ENCODE data around the gene GRK3.

The GRK3 gene

DNA sequence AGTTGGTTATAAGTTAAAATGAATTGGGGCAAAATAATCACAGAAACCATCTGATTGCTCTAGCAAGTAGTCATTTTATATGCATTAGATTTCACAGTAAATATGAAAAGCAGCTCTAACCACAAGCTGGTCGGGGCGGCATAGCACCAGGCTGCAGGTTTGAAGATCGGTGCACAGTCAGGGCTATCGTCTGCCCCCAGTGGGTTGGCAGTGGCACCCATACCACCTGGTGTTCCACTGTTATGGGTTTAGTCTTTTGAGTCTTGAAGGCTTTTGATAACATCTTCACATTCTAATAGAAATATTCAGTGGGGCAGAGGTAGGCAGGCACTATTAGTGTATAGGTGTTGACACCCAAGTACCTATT, 62.1 kb downstream of the GRK3 start:
- DNase-seq (ENCODE audit: low read depth in 2 of 2): no peak

DNA sequence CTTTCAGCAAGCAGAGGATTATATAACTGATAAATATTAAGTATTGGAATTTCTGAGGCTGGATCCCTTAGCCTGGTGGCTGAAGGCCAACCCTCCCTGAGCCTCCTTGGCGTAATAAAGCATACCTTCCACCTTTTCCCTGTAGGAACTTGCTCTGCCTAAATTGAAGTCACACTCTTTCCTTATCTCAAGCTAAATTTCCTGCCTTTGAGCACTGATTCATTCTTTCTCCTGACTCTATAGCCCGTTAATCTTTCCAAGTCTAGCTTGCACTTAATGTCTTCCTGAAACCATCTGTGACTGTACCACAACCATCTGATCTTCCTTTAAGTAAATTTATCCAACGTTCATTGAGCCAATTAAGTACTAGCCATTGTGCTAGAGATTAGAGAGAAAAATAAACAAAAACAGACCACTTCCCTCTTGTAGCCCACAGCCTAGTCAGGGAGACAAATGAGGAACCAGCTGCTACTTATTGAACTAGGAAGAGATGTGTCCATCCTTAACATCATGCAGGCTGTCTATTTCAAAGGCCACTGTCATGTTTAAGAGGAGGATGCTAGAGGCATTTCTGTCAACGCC, 62.9 kb downstream of the GRK3 start:
- DNase-seq (ENCODE audit: low read depth in 2 of 2): no peak

DNA sequence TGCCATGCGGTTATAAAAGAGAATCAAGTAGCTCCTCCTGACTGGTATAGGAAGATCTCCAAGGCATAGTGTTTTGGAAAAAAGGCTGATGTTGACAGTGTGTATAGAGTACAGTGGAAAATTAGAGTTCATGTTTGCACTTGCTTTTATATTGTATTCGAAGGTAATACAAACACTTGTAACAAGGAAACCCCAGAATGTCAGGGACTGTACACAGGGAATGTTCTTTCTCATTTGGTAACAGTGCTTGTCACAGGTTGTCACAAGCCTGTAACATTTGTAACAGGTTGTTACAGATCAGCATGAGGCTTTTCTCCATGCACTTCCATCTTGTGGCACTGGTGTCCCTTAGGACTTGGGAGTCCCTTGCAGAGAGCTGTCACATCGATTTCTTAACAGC, 64.0 kb downstream of the GRK3 start:
- no peak for DNase-seq (ENCODE audit: low read depth in 2 of 2)

GRCh38 chr22:25629613-25630012, 65.1 kb downstream of the GRK3 start:
- DNase-seq (ENCODE audit: low read depth in 2 of 2): no peak

- no peak for DNase-seq (ENCODE audit: low read depth in 2 of 2)
Measured at GRCh38 chr22:25630447-25630846, 66.0 kb downstream of the GRK3 start.

DNA sequence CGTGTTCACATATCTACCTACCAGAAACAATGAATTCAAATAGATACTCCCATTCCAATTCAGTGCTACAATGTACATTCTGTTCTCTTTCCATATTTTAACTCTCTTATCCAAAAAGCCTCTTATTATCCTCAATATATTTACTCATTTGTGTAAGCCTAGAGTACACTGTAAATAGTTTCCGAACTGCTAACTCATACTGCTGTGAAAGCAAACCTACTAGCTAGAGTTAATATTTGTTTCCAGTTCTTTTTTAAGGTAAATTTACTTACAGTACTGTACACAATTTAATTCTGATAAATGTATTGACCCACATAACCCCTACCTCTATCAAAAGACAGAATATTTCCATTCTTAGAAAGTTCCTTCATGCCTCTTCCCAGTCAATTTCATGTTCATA, 71.8 kb downstream of the GRK3 start:
- DNase-seq (ENCODE audit: low read depth in 2 of 2): no peak

DNA sequence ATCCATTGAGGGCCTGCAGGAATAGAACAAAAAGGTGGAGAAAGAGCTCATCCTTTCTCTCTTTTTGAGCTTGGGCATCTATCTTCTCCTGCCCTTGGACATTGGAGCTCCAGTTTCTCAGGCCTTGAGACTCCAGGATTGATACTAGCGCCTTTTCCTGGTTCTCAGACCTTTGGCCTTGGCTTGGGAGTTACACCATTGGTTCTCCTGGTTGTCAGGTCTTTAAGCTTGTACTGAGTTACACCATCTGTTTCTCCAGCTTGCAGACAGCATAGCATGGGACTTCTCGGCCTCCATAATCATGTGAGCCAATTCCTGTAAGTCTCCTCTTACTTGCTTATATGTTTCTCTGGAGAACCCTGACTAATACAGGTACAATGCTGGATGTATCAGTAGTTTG, 72.6 kb downstream of the GRK3 start:
- DNase-seq (ENCODE audit: low read depth in 2 of 2): no peak

DNA sequence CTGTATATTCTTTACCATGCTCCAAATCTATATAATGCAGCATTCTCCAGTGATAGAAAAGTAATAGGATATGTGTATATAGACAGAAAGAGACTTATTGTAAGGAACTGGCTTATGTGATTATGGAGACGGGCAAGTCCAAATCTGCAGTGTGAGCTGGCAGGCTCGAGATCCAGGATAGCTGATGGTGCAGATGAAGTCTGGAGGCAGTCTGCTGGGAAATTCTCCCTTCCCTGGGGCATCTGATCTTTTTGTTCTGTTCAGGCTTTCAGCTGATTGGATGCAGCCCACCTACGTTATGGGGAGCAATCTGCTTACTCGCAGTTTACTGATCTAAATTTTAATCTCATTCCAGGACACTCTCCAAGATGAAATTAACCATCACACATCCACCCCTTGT, 73.2 kb downstream of the GRK3 start:
- DNase-seq (ENCODE audit: low read depth in 2 of 2): no peak

GRCh38 chr22:25638638-25639037, 74.2 kb downstream of the GRK3 start:
- DNase-seq (ENCODE audit: low read depth in 2 of 2): no peak

- DNase-seq (ENCODE audit: low read depth in 2 of 2): no peak
Measured at GRCh38 chr22:25641650-25642049, 77.2 kb downstream of the GRK3 start.

- no peak for DNase-seq (ENCODE audit: low read depth in 2 of 2)
Measured at GRCh38 chr22:25643232-25644000, 78.9 kb downstream of the GRK3 start.

GRCh38 chr22:25644122-25644521, 79.6 kb downstream of the GRK3 start:
- no peak for DNase-seq (ENCODE audit: low read depth in 2 of 2)

- DNase-seq (ENCODE audit: low read depth in 2 of 2): no peak
Measured at GRCh38 chr22:25645266-25645665, 80.8 kb downstream of the GRK3 start.

DNA sequence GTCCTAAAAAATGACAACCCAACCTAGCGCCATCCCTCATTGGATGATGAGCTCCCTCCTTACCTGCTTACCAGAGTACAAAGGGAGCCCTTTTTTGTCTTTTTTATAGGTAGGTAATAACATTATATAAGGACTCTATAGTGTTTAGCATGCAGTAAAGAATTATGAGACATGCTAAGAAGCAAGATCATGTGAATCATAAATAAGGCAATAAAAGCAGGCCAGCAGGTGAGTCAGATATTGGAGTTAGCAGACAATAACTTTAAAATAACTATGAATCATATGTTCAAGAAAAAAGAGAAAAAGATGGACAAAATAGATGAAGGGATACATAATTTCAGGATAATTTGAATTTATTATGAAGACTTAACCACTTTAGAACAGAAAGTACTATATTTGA, 81.5 kb downstream of the GRK3 start:
- no peak for DNase-seq (ENCODE audit: low read depth in 2 of 2)

DNA sequence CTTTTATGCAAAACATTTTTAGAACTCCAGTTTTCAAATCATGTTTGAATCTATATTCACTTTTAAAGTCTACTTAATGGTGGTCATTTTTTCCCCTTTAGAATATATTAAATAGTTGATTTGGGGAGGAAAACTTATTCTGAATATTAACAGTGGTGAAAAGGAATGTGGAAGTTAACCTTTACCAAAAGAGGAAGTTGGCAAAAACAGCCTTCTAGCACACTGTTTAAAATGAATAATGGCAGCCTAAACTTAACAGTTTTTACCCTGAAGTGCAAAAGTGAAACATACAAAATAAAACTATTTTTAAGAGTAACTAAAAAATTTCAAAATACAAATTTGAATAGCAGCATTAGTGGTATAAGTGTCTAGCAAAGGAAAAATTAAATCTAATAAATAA, 86.4 kb downstream of the GRK3 start:
- DNase-seq (ENCODE audit: low read depth in 2 of 2): no peak

DNA sequence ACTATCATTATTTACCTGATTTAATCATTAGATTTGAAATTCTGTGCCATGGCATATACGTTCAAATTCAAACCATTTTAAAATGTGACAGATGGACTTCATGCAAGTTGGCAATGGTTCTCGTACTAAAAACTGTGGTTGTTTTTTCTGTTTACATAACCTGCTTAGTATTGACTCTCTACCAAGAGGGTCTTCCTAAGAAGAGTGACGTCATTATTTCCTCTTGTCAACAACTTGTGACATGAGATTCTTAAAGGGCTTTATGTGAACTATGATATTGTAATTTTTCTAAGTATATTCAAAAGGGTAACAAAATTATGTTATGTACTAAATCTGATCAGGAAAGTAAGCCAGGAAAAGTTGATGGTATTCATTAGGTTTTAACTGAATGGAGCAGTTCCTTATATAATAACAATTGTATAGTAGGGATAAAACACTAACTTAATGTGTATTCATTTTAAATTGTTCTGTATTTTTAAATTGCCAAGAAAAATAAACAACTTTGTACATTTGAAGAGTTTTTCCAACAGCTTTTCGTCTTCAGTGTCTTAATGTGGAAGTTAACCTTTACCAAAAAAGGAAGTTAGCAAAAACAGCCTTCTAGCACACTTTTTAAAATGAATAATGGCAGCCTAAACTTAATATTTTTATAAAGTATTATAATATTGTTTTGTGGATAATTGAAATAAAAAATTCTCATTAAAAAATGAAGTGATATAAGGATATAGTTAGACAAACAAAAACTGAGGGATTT, 87.0 kb downstream of the GRK3 start:
- no peak for DNase-seq (ENCODE audit: low read depth in 2 of 2)

GRCh38 chr22:25654676-25655075, 90.2 kb downstream of the GRK3 start:
- DNase-seq (ENCODE audit: low read depth in 2 of 2): no peak

- no peak for DNase-seq (ENCODE audit: low read depth in 2 of 2)
Measured at GRCh38 chr22:25655371-25655935, 91.0 kb downstream of the GRK3 start.

- no peak for DNase-seq (ENCODE audit: low read depth in 2 of 2)
Measured at GRCh38 chr22:25656724-25657123, 92.2 kb downstream of the GRK3 start.

DNA sequence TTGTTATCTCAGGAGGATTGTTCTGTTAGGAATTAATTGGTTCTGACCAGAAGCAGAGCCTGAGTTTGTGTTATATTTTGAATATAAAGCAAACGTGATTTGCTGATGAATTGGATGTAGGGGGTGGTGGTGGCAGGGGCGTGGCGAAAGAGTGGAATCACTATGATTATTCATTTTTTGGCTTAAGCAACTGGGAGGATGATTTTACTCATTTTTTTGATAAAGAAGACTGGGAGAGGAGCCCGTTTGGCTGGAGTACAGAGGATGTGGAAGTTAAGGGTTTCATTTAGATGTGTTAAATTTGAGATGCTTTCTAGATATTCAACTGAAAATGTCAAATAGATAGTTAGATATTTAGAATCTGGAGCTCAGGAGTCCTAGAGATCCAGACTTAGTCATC, 94.2 kb downstream of the GRK3 start:
- no peak for DNase-seq (ENCODE audit: low read depth in 2 of 2)

- no peak for DNase-seq (ENCODE audit: low read depth in 2 of 2)
Measured at GRCh38 chr22:25659413-25659812, 94.9 kb downstream of the GRK3 start.

DNA sequence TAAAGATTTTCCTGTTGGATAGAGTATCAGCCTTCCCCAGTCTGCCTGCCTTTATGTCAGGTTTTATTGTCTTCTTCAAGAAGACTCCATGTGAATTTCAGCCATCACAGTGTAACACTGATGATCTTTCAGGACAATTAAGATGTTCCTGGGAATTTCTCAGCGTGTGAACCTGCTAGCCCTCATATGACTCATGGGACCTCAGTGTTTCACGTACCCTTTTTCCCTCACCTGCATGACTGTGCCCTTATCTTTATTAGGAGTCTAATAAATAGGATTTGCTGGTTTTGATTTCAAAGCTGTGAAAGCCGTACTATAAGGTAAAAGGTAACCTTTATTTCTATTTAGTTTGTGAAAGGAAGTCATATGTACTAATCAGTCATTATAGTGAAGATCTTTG, 95.9 kb downstream of the GRK3 start:
- no peak for DNase-seq (ENCODE audit: low read depth in 2 of 2)

GRCh38 chr22:25661073-25661472, 96.6 kb downstream of the GRK3 start:
- DNase-seq (ENCODE audit: low read depth in 2 of 2): no peak

Measured in stimulated activated CD8-positive, alpha-beta memory T cell treated with anti-CD3 and anti-CD28 coated beads, Interleukin-15, amount 100 ng/mL, for 48 hours (primary cell).